HuH-7.5 (cell line): Measurements from ENCODE around the gene FLYWCH1.
"Not testable (repeated sequence)": the region's sequence is repeated elsewhere in the genome, so short reads cannot be mapped to it uniquely, and the experiment has no call there.

Source experiments
- DNase-seq: peaks from one replicate; pipeline ENCODE4 v3.0.0; 2011; ENCODE audit warnings: low spot score

FLYWCH1 gene

DNA sequence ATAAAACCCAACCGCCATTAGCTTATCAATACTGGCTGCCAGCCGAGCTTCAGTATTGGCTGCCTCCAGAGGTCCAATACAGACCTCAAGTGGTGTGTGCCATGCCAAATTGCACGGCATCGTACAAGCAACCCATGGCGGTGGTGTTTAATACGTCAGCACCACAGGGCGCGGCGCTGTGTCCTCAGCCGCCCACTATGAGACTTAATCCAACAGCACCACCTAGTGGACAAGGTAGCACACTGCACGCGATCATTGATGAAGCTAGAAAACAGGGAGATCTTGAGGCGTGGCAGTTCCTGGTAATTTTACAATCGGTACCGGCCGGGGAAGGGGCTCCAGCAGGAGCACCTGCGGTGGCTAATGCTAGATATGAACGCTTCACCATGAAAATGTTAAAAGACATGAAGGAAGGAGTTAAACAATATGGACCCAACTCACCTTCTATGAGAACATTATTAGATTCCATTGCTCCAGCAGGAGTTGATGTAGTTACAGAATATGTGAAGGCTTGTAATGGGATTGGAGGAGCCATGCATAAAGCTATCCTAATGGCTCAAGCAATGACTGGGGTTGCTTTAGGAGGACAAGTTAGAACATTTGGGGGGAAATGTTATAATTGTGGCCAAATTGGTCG, 15.4 kb downstream of the FLYWCH1 start:
- DNase-seq, result peak; percentile 70

DNA sequence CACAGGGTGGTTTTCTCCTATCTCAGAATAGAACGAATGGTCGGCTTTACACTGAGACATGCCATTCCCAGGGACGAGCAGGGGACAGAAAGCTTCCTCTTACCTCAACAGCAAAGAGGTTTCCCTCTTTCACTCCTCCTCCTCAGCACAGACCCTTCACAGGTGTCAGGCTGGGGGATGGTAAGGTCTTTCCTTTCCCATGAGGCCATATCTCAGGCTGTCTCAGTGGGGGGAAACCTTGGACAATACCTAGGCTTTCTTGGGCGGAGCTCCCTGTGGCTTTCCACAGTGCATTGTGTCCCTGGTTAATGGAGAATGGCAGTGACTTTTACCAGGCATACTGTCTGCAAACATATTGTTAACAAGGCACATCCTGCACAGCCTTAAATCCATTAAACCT, 16.4 kb downstream of the FLYWCH1 start:
- DNase-seq, result not testable (repeated sequence)

DNA sequence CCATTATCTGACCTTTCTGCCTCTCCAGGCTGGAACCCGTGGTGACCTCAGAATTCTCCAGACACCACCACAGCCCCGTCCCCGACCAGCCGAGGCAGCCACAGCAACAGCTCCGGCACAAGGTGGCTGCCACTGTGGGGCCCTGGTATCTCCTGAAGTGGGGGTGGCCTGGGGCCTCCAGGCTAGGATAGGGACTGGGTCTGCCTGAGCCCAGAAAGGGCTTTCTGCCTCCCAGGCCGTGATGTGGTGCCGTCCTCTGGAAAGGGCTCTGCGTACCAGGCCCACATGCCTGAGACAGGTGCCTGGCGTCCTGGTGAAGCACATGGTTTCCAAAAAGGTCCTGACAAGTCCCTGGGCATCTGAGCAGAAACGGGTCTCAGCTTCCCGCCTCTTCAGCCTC, 17.1 kb downstream of the FLYWCH1 start:
- no peak for DNase-seq

DNA sequence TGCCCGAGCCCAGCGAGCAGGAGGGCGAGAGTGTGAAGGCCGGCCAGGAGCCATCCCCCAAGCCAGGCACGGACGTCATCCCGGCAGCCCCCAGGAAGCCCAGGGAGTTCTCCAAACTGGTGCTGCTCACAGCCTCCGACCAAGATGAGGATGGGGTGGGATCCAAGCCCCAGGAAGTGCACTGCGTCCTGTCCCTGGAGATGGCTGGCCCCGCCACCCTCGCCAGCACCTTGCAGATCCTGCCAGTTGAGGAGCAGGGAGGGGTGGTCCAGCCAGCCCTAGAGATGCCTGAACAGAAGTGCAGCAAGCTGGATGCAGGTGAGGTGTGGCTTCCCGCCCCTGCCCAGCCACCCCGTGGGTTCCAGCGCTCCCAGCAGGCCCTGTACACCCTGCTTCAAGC, 18.0 kb downstream of the FLYWCH1 start:
- no peak for DNase-seq

DNA sequence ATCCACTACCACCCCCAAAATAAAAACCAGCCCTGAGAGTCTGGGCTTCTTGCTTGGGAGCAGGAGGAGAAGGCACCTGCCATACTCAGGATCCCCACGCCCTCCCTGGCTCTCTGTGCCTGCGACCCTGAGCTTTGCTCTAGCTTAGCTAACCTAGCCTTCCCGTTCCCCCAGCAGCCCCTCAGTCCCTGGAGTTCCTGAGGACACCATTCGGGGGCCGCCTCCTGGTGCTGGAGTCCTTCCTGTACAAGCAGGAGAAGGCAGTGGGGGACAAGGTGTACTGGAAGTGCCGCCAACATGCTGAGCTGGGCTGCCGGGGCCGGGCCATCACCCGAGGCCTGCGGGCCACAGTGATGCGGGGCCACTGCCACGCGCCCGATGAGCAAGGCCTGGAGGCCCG, 18.5 kb downstream of the FLYWCH1 start:
- DNase-seq, result no peak

- not testable (repeated sequence) for DNase-seq
Observed at GRCh38 chr16:2931231-2931914, 19.6 kb downstream of the FLYWCH1 start.

DNA sequence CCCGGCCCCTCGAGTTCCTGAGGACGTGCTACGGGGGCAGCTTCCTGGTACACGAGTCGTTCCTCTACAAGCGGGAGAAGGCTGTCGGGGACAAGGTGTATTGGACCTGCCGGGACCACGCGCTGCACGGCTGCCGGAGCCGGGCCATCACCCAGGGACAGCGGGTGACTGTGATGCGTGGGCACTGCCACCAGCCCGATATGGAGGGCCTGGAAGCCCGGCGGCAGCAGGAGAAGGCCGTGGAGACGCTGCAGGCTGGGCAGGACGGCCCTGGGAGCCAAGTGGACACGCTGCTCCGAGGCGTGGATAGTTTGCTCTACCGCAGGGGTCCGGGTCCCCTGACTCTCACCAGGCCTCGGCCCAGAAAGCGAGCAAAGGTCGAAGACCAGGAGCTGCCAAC, 21.4 kb downstream of the FLYWCH1 start:
- no peak for DNase-seq

DNA sequence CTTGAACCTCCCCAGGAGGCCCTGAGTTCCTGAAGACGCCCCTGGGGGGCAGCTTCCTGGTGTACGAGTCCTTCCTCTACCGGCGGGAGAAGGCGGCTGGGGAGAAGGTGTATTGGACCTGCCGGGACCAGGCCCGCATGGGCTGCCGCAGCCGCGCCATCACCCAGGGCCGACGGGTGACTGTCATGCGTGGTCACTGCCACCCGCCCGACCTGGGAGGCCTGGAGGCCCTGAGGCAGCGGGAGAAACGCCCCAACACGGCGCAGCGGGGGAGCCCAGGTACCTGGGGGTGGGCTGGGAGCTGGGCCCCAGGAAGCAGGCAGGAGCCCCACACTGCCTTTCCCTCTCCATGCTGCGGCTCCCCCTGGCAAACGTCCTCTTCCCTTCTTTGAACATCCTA, 22.0 kb downstream of the FLYWCH1 start:
- DNase-seq, result no peak

GRCh38 chr16:2934450-2934849, 22.7 kb downstream of the FLYWCH1 start:
- no peak for DNase-seq

GRCh38 chr16:2936436-2937011, 24.8 kb downstream of the FLYWCH1 start:
- DNase-seq, result no peak

GRCh38 chr16:2937170-2937569, 25.4 kb downstream of the FLYWCH1 start:
- no peak for DNase-seq

- DNase-seq, result no peak
Observed at GRCh38 chr16:2938206-2938605, 26.5 kb downstream of the FLYWCH1 start.

- DNase-seq, result no peak
Observed at GRCh38 chr16:2939968-2940367, 28.2 kb downstream of the FLYWCH1 start.

- no peak for DNase-seq
Observed at GRCh38 chr16:2942045-2942444, 30.3 kb downstream of the FLYWCH1 start.

DNA sequence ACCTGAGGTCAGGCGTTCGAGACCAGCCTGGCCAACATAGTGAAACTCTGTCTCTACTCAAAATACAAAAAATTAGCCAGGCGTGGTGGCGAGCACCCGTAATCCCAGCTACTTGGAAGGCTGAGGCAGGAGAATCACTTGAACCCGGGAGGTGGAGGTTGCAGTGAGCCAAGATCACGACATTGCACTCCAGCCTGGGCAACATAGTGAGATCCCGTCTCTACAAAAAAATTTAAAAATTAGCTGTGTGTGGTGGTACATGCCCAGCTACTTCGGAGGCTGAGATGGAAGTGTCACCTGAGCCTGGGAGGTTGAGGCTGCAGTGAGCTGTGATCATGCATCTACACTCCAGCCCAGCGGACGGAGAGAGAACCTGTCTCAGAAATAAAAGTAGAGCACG, 32.0 kb downstream of the FLYWCH1 start:
- DNase-seq, result not testable (repeated sequence)

DNA sequence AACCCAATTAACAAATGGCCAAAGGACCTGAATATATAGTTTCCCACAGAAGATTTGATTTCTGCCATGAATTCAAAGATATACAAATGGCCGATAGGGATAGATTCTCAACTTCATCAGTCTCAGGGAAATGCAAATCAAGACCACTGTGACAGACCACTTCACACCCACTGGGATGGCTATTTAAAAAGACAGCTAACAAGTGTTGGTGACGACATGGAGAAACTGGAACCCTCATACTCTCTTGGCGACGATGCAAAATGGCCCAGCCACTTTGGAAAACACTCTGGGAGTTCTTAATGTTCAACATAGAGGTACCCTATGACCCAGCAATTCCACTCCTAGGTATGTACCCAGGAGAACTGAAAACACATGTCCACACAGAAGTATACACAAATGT, 34.9 kb downstream of the FLYWCH1 start:
- DNase-seq, result no peak

- DNase-seq, result no peak
Observed at GRCh38 chr16:2948807-2949704, 37.3 kb downstream of the FLYWCH1 start.

- DNase-seq, result no peak
Observed at GRCh38 chr16:2949705-2950352, 38.1 kb downstream of the FLYWCH1 start.

DNA sequence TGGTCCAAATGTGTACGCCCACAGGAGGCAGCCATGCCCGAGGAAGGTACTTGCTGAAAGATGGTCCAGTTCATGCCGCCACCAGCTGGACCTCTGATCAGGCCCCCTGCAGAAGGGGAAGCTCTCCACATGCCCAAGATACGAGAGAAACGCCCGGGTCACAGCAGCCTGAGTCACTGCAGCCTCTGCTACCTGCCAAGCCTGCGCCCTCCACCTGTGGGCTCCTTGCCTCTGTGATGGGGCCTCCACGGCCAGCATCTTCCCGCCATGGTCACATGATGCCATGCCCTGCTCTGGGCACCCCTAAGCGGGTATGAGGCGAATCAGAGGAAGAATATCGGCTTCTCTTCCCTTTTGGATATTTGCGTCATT, 38.6 kb downstream of the FLYWCH1 start:
- no peak for DNase-seq

- DNase-seq, result no peak
Observed at GRCh38 chr16:2950773-2951172, 39.0 kb downstream of the FLYWCH1 start.

DNA sequence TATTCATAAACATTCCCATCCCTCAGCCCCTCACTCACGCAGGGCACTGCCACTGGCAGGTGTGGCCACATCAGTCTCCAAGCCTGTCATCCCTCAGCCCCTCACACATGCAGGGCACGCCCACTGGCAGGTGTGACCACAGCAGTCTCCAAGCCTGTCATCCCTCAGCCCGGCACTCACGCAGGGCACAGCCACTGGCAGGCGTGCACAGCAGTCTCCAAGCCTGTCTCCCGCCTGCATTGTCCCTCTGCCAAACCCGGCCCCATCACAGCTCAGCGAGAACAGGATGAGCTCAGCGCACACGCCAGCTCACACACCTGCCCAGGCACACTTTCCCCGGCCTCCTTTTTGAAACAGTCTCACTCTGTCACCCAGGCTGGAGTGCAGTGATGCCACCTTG, 40.9 kb downstream of the FLYWCH1 start:
- DNase-seq, result no peak
